GDM1 (cell line): ENCODE data around the gene CTAG1B.
A peak's percentile ranks its signal among the peaks of the same experiment; 100 is the strongest.
"Not testable (repeated sequence)": the region's sequence is repeated elsewhere in the genome, so short reads cannot be mapped to it uniquely, and the experiment has no call there.

ENCODE experiments used
- DNase-seq: peaks from one replicate; lab custom pipeline; 2025; lab: John Stamatoyannopoulos, UW

Gene CTAG1B

GRCh38 chrX:154620767-154621414 is 1.8 kb upstream of the CTAG1B start:
- DNase-seq: not testable (repeated sequence)

- not testable (repeated sequence) for DNase-seq
These were observed 5.5 kb downstream of the CTAG1B start for GRCh38 chrX:154613586-154613985.

GRCh38 chrX:154611146-154611545 is 7.9 kb downstream of the CTAG1B start:
- not testable (repeated sequence) for DNase-seq

- DNase-seq: not testable (repeated sequence)
These were observed 10.3 kb downstream of the CTAG1B start for GRCh38 chrX:154608823-154609222.

- not testable (repeated sequence) for DNase-seq
These were observed 11.1 kb downstream of the CTAG1B start for GRCh38 chrX:154607976-154608375.

- DNase-seq: no peak
These were observed 11.7 kb downstream of the CTAG1B start for GRCh38 chrX:154607370-154607769.

- no peak for DNase-seq
These were observed 13.5 kb downstream of the CTAG1B start for GRCh38 chrX:154605566-154605965.

GRCh38 chrX:154603438-154604430 is 15.3 kb downstream of the CTAG1B start:
- DNase-seq: peak; percentile 49

GRCh38 chrX:154602766-154603437 is 16.2 kb downstream of the CTAG1B start:
- DNase-seq: no peak

- DNase-seq: no peak
These were observed 16.9 kb downstream of the CTAG1B start for GRCh38 chrX:154602226-154602625.

GRCh38 chrX:154600759-154601374 is 18.2 kb downstream of the CTAG1B start:
- DNase-seq: no peak

- DNase-seq: no peak
These were observed 19.6 kb downstream of the CTAG1B start for GRCh38 chrX:154599531-154599930.

- DNase-seq: no peak
These were observed 20.4 kb downstream of the CTAG1B start for GRCh38 chrX:154598656-154599055.

- DNase-seq: no peak
These were observed 21.9 kb downstream of the CTAG1B start for GRCh38 chrX:154597221-154597620.

GRCh38 chrX:154596290-154596929 is 22.7 kb downstream of the CTAG1B start:
- DNase-seq: peak; percentile 50

- DNase-seq: no peak
These were observed 23.4 kb downstream of the CTAG1B start for GRCh38 chrX:154595559-154596249.

- no peak for DNase-seq
These were observed 24.6 kb downstream of the CTAG1B start for GRCh38 chrX:154594491-154594890.

- no peak for DNase-seq
These were observed 25.9 kb downstream of the CTAG1B start for GRCh38 chrX:154593201-154593600.

- no peak for DNase-seq
These were observed 26.6 kb downstream of the CTAG1B start for GRCh38 chrX:154592505-154592904.

GRCh38 chrX:154590415-154590814 is 28.7 kb downstream of the CTAG1B start:
- not testable (repeated sequence) for DNase-seq
